Mucosa of rectum (tissue), 2 donors: ENCODE measurements around the gene HOXC12.

Experiments used
- H3K27ac ChIP-seq, 2 donors: one replicate each; pipeline ENCODE4 v1.7.0; 2013; ENCODE audit warnings: inconsistent platforms in 2 of 2, low read depth in 2 of 2, low read length in 2 of 2
- H3K27me3 ChIP-seq, 2 donors: one replicate each; pipeline ENCODE4 v1.7.0; 2013; ENCODE audit warnings: low read length in 2 of 2; ENCODE audit not compliant: control insufficient read depth in 2 of 2, insufficient read depth in 2 of 2
- H3K36me3 ChIP-seq, 2 donors: one replicate each; pipeline ENCODE4 v1.7.0; 2013; ENCODE audit warnings: low read length in 2 of 2; ENCODE audit not compliant: control insufficient read depth in 2 of 2, insufficient read depth in 2 of 2
- H3K4me1 ChIP-seq, 2 donors: one replicate each; pipeline ENCODE4 v1.7.0; 2013; ENCODE audit warnings: low read length in 2 of 2, mild to moderate bottlenecking in 1 of 2; ENCODE audit not compliant: control insufficient read depth in 2 of 2, insufficient read depth in 2 of 2
- H3K4me3 ChIP-seq, 2 donors: one replicate each; pipeline ENCODE4 v1.7.0; 2013; ENCODE audit warnings: low read length in 2 of 2
- H3K9ac ChIP-seq, 2 donors: one replicate each; pipeline ENCODE4 v1.7.0; 2013; ENCODE audit warnings: low read length in 2 of 2, low read depth in 1 of 2, mild to moderate bottlenecking in 1 of 2
- H3K9me3 ChIP-seq, 2 donors: one replicate each; pipeline ENCODE4 v1.7.0; 2013; ENCODE audit warnings: low read length in 2 of 2; ENCODE audit not compliant: control insufficient read depth in 2 of 2
- donor health status: healthy.
- donor health status: Normal muscosa, but diverticular disease.

The HOXC12 gene

GRCh38 chr12:53993162-53994008 is 38.7 kb downstream of the HOXC12 start:
- Histone ChIP-seq H3K4me3 (no peak overlapping the region), H3K4me1 (peaks cover 18 to 19% of the 10 kb centered on the region in 2 donors), H3K36me3 (no peaks in the 10 kb centered on the region), H3K9ac (no peak overlapping the region), H3K27ac (no peak overlapping the region), H3K27me3 (peaks cover 90 to 97% of the 10 kb centered on the region in 2 donors), H3K9me3 (no peaks in the 10 kb centered on the region)

- Histone ChIP-seq H3K27ac (no peak overlapping the region), H3K9me3 (no peaks in the 10 kb centered on the region), H3K36me3 (no peaks in the 10 kb centered on the region), H3K9ac (no peak overlapping the region), H3K4me1 (peaks cover 18 to 19% of the 10 kb centered on the region in 2 donors), H3K27me3 (peaks cover 91 to 97% of the 10 kb centered on the region in 2 donors), H3K4me3 (no peak overlapping the region)
Observed at GRCh38 chr12:53994009-53994263, 39.2 kb downstream of the HOXC12 start.

DNA sequence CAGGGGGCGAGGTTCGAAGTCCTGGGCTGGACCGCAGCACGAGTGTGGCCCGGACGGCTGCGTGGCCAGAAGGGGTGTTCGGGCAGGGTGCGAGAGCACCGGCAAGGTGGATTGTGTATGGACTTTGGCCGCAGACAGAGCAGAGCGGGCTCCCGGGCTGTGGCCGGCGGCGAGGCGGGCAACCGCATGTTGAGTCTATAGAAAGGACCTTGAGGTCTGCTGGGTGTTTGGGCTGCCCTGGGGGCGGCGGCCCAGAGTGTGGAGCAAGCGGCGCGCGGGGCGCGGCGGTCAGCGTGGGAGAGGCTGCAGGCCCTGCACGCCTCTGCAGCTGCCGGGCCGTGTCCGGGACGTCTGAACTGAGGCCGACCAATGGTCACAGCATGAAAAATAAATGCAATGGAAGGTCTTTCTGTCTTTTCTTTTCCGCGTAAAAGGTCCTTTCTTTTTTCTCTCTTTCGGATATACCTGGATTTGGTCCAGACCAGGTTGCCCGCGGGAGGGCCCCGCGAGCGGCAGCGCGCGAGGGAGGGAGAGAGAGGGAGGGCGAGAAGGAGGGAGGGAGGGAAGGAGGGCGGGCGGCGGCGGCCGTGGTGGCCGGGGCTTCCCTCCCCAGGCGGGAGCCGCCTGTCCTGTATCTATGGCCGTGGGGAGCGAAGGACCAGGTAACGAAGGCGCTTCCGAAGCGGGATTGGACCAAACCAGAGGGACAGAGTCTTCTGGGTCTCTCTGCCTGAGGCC is 39.7 kb downstream of the HOXC12 start:
- peaks cover 16 to 18% of the 10 kb centered on the region in 2 donors for H3K4me1 ChIP-seq
- H3K9me3 ChIP-seq: no peaks in the 10 kb centered on the region
- peaks cover 87 to 94% of the 10 kb centered on the region in 2 donors for H3K27me3 ChIP-seq
- H3K4me3 ChIP-seq: no peak overlapping the region
- no peak overlapping the region for H3K27ac ChIP-seq
- H3K9ac ChIP-seq: no peak overlapping the region
- H3K36me3 ChIP-seq: no peaks in the 10 kb centered on the region

- Histone ChIP-seq H3K9ac (no peak overlapping the region), H3K27me3 (peaks cover 89 to 94% of the 10 kb centered on the region in 2 donors), H3K27ac (no peak overlapping the region), H3K9me3 (no peaks in the 10 kb centered on the region), H3K4me3 (no peak overlapping the region), H3K36me3 (no peaks in the 10 kb centered on the region), H3K4me1 (peaks cover 18 to 19% of the 10 kb centered on the region in 2 donors)
Observed at GRCh38 chr12:53995002-53995377, 40.3 kb downstream of the HOXC12 start.

GRCh38 chr12:53995378-53996239 is 40.9 kb downstream of the HOXC12 start:
- Histone ChIP-seq H3K27ac (no peak overlapping the region), H3K27me3 (peaks cover 88 to 94% of the 10 kb centered on the region in 2 donors), H3K4me1 (peaks cover 18 to 20% of the 10 kb centered on the region in 2 donors), H3K36me3 (no peaks in the 10 kb centered on the region), H3K9me3 (no peaks in the 10 kb centered on the region), H3K4me3 (peak overlapping the region; percentile 56 to 63), H3K9ac (no peak overlapping the region)

GRCh38 chr12:53996240-53997203 is 41.8 kb downstream of the HOXC12 start:
- Histone ChIP-seq H3K4me1 (peaks cover 18 to 20% of the 10 kb centered on the region in 2 donors), H3K27ac (no peak overlapping the region), H3K27me3 (peaks cover 86 to 94% of the 10 kb centered on the region in 2 donors), H3K9ac (no peak overlapping the region), H3K9me3 (no peaks in the 10 kb centered on the region), H3K36me3 (no peaks in the 10 kb centered on the region), H3K4me3 (peak overlapping the region; percentile 56 to 63)

DNA sequence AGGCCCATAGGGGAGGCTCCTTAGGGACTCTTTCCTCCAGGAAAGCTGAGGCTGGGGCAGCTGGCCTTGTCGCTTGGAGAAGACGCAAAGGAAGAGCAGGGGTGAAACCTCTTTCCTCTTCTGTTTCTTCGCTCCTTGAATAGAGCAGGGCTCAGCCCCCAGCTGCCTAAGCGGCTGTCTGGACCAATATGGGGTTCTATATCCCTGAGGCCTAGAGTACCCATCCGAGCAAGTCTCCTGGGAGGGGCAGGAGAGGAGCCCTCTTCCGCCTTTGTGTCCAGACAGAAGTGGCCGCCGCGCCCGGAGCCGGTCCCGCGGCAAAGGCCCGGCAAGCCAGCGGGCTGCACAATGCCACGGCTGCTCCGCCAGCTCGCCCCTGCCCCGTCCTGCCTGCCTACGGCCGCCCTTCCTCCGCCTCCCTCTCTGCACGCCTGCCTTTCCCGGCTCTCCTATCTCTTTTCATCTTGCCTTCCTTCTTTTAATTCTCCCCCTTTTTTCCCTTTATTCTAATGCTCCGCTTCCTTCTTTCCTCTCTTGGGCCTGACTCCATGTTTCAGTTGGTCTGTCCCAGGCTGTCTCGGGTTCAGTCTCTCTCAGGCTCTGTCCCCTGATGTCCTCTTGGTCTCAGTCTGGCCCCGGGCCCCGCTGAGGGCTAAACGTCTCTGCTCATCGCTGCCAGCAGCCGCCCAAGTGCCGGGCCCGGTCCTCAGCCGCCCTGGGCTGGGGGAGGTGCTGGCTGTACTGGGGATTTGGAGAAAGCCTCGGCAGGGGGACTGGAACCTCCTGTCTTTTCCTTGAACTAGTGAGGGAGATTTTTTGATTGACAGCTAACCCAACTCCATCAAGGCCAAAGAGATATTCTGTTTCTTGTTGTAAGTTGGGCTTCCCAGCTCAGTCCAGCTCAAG is 42.8 kb downstream of the HOXC12 start:
- Histone ChIP-seq H3K4me1 (peaks cover 18 to 20% of the 10 kb centered on the region in 2 donors), H3K9ac (no peak overlapping the region), H3K27ac (no peak overlapping the region), H3K27me3 (peaks cover 84 to 92% of the 10 kb centered on the region in 2 donors), H3K4me3 (no peak overlapping the region), H3K36me3 (no peaks in the 10 kb centered on the region), H3K9me3 (no peaks in the 10 kb centered on the region)

DNA sequence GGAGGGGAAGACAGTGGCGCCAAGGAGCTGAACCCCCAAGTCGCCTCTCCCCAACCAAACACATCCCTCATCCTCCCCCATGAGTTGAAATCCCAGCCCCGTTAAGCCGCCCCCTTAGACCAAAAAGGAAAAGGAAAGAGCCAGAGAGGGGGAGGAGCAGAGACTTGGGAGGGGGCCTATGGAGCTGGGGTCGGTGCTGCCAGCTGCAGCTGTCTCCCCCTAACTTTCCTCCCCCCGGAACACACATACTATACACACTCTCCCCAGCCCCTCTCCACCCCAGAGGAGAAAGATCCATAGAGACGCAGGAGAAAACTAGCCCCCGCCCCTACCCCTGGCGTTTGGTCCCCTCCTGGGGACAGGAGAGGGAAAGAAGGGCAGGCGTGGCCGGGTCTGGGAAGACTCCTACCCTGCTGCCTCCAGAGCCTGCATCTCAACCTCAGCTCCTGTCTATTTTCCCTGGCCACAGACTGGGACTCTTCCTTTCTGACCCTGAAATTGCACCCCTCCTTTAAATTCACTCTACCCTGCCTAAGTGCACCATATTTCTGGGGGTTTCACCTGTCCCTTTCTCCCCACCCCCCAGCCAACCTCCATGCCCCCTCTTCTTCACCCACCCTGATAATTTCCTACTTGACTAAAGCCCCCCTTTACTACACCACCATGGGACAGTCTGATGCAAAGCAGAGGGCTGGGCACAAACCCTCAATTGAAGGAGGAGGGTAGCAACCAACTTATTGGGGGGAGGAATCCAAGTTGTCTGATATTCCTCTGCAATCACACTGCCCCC is 43.6 kb downstream of the HOXC12 start:
- Histone ChIP-seq H3K9me3 (no peaks in the 10 kb centered on the region), H3K9ac (no peak overlapping the region), H3K27ac (no peak overlapping the region), H3K36me3 (no peaks in the 10 kb centered on the region), H3K27me3 (peaks cover 85 to 92% of the 10 kb centered on the region in 2 donors), H3K4me3 (no peak overlapping the region), H3K4me1 (peaks cover 18 to 20% of the 10 kb centered on the region in 2 donors)
